DMS 273 (cell line): ENCODE measurements around the gene ATP2B3.
A peak's percentile ranks its signal among the peaks of the same experiment; 100 is the strongest.
"Not testable (repeated sequence)": the region's sequence is repeated elsewhere in the genome, so short reads cannot be mapped to it uniquely, and the experiment has no call there.

Experiments
- DNase-seq: peaks from one replicate; lab custom pipeline; 2025; ENCODE audit not compliant: unreplicated experiment; lab: John Stamatoyannopoulos, UW

The ATP2B3 gene

GRCh38 chrX:153592091-153592833 lies 74.8 kb downstream of the ATP2B3 start:
- no peak for DNase-seq

DNA sequence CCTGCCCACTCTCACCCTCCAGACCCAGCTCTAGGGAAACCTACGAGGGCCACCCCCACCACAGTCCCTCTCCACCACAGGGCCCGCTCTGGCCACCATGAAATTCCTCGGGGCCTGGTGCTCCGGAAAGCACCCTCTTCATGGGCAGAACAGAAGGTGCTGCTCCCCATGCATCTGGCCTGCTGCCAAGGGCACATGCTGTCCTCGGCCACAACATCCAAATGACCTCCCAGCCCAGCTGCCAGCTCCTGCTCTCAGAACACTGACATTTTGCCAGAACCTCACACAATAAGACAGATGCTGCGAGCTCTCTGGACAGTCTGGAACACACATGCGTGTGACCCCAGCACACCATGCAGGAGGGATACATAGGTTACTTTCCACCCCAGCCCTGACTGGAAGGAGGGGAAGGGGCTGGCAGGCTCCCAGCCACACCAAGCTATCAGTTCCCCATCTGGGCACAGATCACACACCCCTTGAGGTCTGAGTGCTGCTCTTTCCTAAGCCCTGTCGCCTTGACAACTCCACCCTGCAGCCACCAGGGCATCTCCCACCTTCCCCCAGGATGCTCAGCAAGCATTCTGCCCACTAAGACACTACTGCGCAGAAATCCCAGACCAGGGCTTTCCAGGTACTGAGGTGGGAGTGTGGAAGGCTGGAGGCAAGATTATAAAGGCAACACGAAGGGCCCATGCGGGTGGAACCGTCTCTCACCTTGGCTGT lies 75.7 kb downstream of the ATP2B3 start:
- DNase-seq = peak; percentile 93

DNA sequence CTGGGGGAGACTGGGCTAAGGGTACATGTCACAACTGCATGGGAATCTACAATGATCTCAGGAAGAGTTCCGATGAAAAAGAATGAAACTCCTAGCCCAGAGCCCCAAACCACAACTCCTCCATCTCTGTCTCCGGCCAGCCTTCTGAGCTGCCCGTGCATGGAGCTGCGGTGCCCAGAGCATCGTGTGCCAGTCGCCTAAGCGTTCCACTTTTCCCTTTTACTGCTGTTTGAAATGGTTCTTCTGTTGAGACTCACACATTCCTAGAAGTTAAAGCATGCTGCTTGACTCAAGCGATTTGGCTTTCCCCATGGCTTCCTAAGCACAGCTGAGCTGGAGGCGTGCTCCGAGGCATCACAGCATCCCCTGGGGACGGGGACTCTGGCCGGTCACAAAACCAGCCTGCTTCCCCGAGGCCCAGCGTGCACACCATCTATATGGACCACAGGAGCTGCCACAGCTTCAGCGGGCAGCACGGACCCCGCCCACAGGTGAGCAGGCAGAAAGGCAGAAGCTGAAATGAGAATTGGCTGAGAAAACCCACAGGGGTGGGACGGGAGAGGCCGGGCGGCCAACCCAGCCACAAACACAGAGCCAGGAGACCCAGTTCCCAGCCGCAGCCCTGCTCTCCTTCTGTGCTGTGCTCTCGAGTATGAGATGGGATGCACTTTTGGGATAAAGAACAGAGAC lies 76.5 kb downstream of the ATP2B3 start:
- no peak for DNase-seq

DNA sequence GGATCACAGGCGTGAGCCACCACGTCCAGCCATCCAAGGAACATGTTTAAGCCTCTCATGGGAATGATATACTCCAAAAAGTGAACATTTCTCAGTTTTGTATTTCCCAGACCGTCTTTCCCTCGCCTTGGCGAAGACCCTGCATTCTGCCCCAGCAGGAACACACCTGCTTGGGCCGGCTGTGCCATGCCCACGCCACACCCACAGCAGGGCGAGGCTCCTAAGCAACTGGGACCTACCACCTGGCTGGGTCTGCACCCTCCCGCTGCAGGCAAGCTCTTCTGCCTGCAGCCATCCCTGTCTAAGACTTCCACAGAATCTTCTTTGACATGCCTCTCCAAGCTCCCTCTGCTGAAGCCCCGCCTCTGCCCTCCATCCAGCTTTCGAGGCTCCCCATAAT lies 77.9 kb downstream of the ATP2B3 start:
- no peak for DNase-seq

DNA sequence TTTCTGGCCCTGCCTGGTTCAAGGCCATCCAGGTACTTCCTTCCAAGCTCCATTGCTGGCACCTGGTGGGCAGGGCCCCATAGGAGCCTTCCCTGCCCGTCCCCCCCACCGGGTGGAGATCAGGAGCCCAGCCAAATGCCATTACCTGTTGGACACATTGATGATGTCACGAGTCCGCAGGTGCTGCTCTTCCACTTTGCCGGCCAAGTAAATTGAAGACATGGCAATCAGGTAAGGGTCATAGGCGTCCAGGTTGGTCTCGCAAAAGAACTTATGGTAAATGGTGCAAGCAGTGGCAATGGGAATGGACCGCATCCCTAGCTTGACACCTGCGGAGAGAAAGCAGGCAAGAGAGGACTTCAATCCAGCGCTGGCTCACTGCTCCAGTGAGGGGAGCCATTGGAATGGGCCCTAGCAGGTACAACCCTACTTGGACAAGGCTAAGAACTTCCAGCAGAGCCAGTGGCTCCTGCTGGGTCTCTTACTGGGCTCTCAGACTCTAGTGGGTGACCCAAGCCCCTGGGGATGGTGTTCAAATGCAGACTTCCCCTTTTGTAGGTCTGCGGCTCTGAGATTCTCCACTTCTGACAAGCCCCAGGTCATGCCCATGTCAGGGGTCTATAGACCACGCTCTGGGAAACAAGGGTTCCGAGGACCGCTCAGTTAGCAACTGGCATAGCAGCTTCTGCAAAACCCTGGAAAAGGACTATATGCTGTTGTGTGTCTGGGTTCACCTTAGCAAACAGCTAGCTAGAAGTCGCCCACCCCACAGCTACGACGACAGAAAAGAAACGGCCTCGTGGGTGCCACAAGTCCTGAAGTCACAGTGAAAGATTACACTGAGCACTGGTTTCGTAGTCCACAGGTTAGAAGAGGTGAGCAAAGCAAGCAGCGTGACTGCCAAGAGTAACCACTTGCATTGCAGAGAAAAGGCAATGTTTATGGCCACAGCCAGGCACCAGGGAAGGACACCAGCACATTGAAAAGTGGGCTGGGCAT lies 78.7 kb downstream of the ATP2B3 start:
- DNase-seq = no peak

GRCh38 chrX:153596981-153597750 lies 79.7 kb downstream of the ATP2B3 start:
- no peak for DNase-seq

DNA sequence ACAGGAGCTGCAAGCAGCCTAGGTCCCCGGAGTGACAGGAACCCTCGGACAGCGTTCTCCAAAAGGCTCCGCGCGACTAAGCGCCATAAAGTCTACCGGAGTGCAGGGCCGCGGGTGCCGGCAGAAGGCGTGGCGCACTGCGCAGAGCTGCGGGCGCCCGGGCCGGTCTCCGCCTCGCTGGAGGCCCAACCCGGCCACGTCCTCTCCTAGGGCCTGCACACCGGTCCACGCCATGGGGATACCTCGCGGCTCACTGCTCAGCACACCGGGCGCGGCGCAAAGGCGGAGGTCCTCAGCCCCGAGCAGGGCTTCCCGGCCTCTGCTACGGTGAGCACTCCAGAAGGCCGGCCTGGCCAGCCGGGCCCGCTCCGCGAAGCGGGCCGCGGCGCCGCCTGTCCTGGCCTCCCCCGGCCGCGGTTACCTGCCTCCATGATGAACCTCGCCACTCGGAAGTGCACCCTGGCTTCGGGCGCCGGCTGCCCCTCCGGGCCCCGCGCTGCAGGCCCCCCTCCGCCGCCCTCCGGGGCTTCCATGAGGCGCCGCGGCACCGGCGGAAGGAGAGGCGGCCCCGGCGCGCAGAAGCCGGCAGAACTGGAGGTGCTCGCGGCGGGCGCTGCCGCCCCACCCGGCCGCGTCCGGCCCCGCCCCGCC lies 81.2 kb downstream of the ATP2B3 start, which contains the start of gene CCNQ:
Gene CCNQ (minus strand): TSS at position 599 of the 651 bp plus-strand sequence. CDS start 66 bp downstream, at position 533.
- DNase-seq = peak; percentile 59

- DNase-seq = peak; percentile 95
These were observed 82.0 kb downstream of the ATP2B3 start for GRCh38 chrX:153599192-153600031.

DNA sequence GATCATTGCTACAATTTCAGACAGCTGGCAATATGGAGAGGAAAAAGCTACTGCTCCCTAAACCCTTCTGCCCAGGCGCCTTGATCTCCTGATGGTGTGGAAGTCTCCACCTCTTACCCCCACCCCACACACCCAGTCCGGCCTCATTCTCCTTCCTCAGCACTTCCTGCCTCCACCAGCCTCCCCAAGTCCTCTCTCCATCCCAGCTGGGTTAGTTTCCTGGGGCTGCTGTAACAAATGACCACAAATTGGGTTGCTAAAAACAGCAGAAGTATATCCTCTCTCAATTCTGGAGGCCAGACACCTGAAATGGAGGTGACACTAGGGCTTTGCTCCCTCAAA lies 82.6 kb downstream of the ATP2B3 start:
- peak; percentile 43 for DNase-seq

DNA sequence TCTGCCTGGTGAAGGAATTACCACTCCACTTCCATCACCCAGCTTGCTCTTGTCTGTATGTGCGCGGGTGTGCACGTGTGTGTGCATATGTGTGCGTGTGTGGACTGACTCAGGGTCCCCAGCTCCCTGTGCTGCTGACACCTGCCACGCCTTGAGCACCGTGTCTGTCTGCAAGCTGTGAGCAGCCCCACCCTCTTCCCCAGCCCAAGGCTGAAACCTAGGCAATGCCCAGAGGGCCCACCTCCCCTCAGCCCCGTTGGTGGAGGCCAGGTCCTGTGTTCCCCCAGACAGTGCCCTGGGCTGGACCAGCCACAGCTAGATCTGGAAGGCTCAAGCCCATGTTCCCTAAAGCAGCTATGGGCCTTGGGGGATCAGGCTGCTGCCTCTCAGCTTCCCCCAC lies 83.5 kb downstream of the ATP2B3 start:
- no peak for DNase-seq

DNA sequence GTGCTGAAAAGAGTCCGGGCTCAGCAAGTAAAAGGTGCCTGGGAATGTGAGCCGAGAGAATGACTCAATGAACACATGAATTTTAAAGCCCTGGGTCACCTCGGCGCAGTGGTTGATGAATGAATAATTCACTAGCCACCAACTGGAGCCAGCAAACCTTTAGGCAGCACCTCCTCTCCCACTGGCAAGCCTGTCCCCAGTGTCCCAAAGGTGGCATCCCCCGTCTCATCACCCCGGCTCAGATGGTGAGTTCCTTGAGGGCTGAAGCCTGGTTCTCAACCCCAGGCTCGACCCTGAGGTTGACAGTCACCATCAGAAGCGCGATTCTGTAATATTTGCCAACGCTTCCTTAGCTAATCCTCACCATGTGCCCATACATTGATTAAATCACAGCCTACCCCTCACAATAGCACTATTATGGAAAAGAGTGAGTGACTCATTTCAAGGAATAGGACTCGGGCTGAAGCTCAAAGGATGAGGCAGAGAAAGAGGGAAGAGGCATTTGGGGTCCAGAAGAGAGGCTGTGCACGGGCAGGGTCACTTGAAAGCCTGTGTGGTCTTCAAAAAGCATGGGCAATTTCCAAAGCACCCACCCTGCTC lies 84.2 kb downstream of the ATP2B3 start:
- DNase-seq = no peak

DNA sequence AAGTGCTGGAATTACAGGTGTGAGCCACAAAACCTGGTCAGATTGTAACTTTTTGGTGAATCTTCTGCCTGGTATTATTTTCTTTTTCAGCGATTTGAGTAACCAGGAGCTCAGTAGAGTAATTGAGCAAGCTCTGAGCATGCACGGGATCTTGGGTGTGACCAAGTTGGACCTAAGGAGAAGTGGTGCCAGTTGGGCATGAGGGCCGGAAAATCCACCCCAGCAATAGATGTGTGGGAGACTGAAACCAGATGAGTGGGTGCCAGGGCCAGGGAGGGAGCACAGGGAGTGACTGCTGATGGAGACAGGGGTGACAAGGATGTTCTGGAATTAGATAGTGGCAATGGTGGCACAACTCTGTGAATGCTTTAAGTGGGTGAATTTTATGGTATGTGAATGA lies 85.2 kb downstream of the ATP2B3 start:
- no peak for DNase-seq

DNA sequence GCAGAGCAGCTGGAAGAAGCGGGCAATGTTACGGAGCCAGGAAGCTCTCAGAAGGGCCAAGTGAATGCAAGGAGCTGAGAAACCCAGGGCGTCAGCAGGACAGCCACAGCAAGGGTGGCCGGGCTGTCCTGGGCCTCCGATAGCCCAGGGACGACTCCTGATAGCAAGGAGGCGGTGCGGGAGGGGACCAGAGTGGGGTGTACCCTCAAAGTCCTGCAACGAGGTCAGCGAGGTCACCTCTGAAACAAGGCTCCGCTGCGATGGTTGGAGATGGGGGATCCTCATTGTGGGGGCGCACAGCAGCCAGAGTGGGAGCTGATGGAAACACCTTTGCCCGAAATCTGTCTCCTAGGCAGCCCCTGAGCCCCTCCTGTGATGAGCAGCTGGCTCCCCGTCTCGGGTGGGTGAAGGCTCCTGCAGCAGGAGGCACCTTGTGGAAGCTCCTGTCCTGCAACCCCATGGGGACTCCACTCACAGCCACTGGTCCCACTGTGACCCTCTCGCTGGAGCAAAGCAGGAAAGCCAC lies 85.8 kb downstream of the ATP2B3 start:
- DNase-seq = no peak

GRCh38 chrX:153604666-153605380 lies 87.4 kb downstream of the ATP2B3 start:
- DNase-seq = not testable (repeated sequence)

- DNase-seq = no peak
These were observed 89.1 kb downstream of the ATP2B3 start for GRCh38 chrX:153606503-153606902.

GRCh38 chrX:153608376-153608775 lies 90.9 kb downstream of the ATP2B3 start:
- DNase-seq = no peak

- DNase-seq = no peak
These were observed 91.4 kb downstream of the ATP2B3 start for GRCh38 chrX:153608806-153609205.
